SW480 (cell line): ENCODE results near the gene NCEH1.
"Not testable (repeated sequence)": the region's sequence is repeated elsewhere in the genome, so short reads cannot be mapped to it uniquely, and the experiment has no call there.

Experiments
- DNase-seq: peaks from one replicate; pipeline ENCODE4 v3.0.0-alpha.2; 2016; ENCODE audit warnings: low spot score

Gene NCEH1

DNA sequence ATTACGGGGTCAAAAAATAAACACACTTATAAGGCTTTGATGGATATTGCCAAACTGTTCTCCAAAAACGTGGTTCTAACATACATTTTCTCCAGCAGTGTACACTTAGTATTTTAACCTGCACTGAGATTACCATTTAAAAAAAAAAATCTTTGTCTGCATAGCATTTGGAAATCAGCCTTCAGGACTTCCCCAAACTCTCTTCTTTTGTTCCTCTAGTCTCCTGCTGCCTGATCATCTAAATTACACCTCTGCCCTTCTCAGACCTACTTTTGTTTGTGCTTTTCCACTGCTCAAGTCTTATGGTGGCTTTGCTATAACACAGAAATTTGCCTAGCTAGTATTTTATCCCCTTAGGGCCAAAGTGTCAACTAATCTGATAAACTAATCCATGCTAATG lies 3.8 kb downstream of the NCEH1 start:
- no peak for DNase-seq

DNA sequence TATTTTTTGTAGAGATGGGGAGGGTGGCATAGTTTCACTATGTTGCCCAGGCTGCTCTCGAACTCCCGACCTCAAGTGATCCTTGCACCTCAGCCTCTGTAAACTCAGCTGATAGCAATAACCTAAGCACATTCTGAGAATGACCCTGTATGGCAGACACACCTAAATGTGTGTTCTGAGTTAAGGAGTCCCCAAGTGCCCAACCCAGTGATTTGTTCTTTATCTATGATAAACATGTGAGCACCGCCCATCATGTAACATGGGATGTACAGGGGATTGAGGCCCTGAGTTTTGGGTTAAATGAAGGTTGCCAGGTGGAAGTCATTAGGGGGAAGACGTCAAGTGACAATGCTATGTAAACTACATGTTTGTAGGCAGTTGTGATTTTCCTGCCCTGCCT lies 5.7 kb downstream of the NCEH1 start:
- no peak for DNase-seq

DNA sequence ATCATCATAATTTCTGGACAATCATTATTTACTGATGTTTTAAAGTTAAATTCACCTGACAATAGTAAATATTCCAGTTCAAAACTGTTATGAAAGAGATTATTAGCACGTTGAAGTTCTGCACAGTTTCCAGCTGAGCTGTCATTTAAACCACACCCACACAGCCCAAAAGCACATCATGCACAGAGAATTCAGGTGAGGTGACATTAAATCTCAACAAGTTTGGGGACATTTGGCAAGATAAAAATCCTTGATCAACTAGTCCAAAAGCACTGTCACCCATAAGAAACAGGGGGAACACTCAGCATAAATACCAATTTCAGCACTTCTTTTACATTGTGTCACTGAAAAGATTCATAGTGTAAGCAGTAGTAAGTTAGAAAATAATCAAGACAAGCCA lies 6.9 kb downstream of the NCEH1 start:
- DNase-seq = no peak

DNA sequence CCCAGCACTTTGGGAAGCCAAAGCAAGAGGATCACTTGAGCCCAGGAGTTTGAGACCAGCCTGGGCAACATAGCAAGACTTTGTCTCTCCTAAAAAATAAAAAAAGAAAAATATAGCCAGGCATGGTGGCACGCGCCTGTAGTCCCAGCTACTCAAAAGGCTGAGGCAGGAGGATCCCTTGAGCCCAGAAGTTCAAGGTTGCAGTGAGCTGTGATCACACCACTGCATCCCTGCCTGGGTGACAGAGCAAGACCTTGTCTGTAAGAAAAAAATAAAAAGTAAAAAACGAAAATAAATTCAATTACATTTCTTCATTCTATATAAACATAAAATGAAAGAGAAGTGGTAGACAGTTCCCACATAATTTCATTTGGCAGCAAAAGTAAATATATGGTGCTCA lies 8.1 kb downstream of the NCEH1 start:
- DNase-seq = not testable (repeated sequence)

DNA sequence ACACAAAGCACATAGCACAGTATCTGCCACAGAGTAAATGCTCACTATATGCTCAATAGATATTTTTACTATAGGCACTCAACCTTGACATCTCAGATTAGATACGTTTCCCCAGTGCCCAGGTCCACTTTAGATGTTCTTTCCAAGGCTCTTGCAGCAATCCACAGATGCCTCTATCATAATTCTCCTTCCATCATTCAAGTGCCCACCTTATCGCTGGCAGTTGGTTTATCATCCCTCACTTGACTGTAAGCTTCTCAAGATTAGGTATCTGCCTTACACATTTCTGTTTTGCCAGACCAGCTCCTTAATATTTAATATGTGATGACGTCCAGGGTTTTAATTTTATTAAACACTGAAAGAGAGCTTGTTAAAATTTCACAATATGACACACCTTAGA lies 8.6 kb downstream of the NCEH1 start:
- DNase-seq = no peak

DNA sequence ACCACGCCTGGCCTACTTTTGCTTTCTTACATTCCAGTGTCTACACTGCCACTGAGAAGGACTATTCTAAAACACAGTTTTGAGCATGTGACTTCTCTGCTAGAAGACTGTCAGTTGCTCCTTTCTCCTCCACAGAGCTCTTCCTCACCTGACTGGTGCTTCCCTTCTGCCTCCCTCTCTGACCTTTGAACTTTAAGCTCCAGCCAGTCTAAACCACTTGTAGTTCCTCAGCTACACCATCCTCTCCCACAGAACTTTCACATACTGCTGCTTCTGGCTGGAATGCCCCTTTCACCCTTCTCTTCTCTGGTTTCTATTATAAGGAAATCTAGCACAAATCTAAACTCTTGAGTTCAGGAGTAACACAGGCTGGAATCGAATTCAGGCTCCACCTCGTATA lies 9.1 kb downstream of the NCEH1 start:
- no peak for DNase-seq

DNA sequence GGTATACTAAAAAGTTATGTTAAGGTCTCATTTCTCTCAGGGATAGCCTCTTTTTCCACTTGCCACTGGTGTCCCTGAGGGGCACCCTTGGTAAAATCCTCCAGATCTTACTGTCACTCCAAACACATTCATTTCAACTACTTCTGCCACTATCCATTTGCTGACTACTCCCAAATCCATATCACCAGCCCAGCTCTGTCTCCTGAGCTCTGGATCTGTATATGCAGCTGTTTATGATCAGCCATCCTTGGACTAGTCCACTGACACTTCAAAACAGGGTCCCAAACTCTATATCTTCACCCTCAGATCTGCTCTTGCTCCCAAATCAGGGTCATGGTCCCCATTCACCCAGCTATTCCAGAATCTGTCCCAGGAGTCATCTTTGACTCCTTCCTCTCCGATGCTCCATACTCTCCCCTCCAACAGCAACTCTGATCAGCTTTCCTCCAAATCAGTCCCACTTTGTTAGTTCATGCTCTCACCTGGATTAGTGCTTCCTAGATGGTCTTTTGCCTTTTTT lies 9.9 kb downstream of the NCEH1 start:
- no peak for DNase-seq

DNA sequence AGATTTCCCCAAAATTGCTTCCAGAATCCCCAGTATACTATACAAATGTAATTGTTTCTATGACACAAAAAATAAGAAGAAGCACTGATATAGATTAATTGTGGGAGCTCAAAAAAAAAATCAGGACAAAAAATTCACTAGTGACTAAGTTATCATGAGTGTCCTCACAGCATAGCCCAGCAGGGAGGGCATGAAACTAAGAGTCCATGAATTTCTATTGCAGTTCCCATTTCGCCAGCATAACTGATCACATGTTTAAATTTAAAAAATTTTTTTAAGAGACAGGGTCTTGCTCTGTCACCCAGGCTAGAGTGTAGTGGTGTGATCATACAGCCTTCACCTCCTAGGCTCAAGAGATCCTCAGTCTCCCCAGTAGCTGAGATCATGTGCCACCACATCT lies 10.6 kb downstream of the NCEH1 start:
- no peak for DNase-seq

DNA sequence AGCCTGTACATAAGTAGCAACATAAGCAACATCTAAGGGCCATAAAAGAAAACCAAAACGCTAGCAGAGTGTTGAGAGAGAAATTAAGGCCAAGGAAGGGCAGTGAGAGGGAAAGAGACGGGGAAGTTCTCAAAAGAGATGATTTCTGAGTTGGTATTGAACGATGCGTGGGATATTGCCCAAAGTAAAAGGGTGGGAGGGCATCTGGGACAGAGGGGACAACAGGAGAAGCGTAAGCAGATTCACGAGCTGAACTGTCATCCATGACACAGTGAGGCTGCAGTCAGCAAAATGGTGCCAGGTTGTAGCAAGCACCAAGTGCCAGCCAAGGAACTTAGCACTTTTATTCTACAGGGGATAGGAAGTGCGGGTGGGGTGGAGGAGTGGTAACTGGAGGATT lies 11.8 kb downstream of the NCEH1 start:
- DNase-seq = no peak

DNA sequence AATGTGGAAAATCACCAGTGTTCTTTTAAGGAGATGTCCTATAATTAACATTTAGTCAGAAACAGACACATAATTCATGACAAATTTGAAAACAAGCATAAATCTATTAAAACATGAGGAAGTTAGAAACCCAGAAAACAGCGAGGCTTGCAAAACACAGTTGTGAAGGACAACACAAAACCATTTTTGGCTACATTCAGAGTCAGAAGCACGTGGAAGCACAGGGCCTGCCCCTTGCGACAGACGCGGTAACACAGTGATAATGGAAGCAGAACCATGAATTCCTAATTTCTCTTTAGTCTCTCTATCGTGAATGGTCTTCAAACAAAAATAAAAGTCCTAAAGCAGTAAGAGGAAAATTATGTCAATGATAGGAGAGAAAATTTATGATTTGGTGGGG lies 12.2 kb downstream of the NCEH1 start:
- DNase-seq = no peak

DNA sequence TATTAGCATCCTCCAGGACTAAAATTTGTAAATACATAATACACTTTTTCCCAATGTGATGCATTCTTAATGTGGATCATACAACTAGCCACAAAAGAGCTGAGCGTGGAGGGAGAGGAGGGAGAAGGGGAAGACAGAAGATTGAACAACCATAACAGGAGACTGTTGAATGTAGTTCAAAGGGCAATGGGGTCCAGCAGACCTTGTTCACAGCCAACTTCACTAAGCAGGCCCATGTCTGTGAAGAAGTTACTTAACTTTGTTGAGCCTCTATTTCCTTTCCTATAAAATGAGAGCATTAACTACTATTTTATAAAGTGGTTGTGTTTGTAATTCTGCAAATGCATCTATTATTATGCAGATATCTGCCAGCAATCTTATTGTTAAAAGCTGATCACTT lies 13.3 kb downstream of the NCEH1 start:
- no peak for DNase-seq

DNA sequence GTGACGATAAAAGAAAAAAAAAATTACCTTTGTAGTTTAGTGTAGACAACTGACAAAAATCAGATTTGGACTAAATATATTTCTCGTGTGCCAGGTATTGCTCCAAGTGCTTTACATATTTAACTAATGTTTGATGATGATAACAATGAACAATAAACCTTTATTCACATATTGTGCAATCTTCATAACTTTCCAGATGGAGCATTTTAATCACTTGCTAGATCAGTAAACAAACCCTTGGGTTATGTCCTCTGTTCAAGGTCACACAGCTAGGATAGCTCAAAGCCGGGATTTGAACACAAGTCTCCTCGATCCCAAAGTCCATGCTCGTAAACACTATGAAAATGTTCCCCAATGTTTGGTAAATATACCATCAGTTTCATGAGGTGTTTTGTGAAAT lies 14.5 kb downstream of the NCEH1 start:
- no peak for DNase-seq

DNA sequence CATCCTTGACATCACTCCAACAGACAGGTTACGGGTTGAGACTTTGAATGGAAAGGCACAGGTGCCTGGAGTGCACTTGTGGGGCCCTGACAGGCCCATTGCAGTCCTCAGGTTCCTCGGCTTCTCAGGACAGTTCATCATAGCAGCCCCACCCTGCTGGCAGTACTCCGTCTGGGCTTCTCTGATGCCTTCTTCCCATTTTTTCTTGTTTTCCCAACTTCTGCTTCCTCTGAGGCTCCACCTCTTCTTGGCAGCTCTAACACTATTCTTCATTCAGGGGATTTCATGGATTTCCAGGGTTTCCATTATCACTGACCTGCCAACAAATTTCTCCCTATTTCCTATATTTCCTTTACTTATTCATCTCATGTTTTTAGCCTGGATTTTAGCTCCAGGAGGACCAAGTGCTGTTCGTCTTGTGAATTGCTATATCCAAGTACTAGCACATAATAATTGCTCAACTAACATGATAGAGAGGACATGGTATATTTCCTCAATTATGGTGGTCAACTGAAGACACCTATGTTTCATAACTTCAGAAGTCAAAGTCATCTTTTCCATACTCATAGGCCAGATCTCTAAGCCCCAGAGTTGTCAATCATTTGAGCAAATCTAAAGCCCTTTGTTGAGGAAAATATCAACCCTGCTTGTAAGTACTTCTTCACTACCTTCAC lies 16.2 kb downstream of the NCEH1 start:
- no peak for DNase-seq

DNA sequence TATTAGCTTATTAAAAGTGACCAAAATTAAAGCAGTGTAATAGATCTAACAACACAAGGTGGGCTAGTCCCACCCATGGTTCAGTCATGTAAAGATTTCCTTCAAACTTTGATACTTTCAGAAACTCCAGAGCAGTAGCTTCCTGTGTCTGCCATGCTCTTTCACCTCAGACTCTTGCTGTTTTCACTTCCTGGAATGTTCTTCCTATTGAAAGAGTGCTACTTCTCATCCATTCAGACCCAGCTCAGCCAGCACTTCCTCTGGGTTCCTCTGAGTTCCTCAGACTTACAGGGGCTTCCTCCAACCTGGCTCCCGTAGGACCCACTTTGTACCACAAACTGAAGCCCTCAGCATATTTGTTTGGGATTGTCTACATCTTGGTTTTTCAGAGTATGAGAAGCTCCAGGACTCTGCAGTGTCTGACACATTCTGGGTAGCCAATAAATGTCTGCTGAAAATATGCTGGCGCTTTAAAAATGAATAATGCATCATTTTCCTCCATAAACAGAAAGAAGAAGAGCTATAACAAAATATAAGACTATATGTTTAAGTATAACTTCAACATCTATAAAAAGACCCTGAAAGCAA lies 18.0 kb downstream of the NCEH1 start:
- no peak for DNase-seq

DNA sequence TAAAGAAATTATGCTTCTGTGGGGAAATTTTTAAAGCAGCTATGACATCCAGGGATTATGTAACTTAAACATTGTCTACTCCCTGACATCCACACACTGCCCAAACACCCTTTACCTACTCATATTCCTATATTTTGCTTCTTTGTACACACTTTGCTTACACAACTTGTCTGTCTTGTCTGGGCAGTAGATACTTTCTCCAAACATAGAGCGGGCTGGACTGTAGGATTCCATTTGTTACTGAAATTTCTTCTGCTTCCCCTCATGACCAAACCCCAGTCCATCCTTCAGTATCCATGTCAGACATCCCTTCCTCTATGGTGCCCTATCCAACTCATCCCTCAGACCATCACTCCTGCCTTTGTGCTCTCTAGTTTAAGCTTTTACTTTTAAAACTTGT lies 19.9 kb downstream of the NCEH1 start:
- DNase-seq = no peak

DNA sequence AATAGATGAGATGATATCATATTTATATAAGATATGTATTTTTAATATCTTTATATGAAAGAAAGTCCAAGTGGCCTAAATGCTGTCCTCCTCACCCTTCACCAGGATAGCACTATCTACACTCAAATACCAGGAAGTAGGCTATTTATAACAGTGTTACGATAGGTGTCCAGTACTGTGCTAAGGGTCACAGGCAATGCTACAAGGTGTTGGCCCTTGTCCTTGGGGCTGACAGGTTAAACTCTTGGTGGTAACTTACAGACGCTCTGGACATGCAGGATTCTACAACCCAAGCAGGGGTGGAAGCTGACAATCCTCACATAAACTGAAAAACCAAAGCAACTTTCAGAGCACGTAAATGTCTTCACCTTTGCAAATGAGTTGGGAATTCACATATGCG lies 22.3 kb downstream of the NCEH1 start:
- DNase-seq = no peak

DNA sequence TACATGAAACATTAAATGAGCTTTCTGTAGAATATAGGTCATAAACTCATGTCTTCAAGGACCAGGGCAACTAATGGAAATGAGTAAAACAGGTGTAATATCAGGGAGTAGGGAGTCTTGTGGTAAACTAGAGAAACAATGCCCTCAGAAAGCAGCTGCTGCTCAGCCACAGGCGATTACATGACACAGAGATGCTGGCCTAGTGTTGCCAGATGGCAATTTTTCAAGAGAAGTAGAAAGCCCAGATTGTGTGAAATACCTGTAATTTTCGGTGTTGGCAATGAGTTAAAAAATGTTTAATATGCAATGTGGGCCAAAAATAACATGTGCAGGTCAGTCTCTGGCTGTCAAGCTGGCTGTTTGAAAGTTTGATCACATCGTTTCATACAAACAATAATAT lies 23.4 kb downstream of the NCEH1 start:
- DNase-seq = no peak

DNA sequence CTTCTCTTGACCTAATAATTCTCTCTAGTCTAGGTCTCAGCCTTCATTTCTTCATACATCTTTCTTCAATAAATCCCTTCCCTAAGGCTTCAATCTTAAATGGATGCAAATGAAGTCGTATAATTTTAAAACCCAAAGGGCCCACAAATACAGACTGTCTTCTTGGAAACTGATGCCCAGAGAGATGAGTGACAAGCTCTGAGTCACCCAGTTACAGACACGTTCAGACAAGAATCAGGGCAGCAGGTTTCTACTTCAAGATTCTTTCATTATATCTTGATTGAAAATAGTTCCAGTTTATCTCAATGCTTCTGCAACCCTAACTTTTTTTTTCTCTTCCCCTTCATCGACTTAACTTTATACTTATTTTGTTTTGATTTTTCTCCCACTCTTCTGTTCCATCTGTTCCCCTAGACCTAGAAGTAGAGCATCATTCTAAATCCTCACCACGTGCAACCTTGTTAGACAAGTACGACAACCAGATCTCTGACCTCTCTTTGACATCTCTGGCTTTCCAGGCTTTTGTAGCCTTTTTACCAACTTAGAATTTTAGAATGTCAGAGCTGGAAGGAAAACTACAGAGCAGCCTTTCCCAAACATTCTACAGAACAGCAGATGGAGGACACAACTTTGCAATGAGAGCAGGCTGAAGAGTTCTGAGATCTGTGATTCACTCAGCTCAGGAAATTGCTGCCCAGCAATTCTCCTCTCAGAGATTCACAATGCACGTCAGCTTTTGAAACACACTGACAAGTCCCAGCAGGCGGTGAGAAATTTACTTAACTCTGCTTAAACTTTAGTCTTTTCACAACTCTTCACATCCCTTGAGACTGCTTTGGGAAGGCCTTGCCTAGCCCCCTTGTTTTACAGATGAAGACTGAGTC lies 25.3 kb downstream of the NCEH1 start:
- no peak for DNase-seq

DNA sequence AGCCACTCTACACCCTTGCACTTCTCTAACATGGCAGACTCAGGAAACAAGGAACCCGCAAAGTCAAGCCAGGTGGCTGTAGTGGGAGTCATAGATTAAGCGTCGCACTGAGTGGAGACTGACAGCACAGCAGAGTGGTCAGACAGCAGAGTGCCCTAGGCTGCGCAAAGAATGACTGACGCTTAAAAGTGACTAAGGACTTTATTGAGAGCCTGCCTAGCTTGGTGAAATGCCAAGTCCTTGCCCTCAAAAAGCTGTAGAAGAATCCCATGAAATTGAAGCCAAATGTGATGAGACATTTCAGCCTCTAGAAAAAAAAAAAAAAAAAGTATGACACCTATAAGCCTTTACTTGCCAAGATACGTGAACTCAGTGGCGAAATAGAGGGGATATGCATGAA lies 30.2 kb downstream of the NCEH1 start:
- DNase-seq = no peak

DNA sequence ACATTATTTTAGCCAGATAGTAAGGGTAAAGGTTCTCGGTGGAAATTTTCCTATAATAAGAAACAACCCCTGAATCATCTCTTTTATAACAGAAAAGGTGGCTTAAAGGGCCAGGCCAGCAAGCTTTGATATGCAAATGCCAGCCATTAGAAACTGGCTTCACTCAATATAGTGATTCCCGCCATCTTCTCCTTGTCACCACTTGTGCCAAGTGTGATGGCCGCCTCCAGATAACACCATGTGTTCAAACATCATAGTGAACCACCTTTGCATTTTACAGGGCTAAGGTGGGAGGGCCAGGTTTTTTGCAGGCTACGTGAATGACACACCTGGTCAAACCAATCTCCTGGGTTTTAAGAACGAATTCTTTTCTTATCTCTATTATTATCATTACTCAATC lies 31.3 kb downstream of the NCEH1 start:
- DNase-seq = no peak

DNA sequence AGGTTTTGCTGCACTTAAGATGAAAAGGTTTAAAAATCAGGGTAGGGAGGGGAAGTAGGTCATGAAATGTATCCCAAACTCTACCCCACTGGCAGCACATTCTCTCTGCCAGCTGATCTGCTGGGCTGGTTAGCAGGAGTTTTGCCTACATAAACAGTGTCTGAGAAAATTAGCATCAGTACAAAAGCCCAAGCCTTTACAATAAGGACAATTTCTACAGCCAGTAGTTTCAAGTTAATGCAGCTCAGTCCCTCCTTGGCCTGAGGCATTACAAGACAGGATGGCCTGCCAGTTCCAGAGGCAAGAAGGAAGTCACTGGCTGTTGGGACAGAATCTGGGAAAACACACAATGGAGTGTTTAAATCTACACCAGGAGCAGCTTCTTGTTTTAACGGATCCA lies 32.8 kb downstream of the NCEH1 start:
- no peak for DNase-seq

DNA sequence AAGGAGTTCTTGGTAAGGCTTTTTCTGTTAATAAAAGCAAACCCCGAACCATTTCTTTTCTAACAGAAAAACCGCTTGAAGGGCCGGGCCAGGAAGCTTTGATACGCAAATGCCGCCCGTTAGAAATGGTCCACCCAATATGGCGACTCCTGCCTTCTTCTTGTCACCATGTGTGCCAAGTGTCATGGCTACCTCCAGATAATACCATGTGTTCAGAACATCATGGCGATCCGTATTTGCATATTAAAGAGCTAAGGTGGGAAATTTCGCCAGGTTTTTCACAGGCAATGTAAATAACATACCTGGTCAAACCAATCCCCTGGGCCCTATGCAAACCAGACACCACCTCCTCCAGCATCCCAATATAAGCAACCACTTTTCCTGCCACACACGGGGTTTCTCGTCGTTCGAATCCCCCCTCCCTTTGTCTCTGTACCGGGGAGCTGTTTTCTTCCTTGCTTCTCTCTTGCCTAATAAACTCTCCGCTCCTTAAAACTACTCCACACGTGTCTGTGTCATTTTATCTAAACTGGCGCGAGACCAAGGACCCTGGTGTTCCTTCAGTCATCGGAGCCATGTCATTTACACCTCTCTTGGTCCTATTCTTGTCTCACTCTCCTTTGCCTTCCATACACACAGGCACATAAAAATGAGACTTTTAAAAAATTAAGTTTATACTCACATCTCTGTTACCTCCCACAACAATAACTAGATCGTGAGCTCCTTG lies 34.5 kb downstream of the NCEH1 start:
- no peak for DNase-seq
